ENCODE measurements around the gene SERTAD3. TPM values are rescaled to one million over a fixed set of nuclear protein-coding genes. Genes with fewer than 3 reads are reported as not detected.
"Not testable (repeated sequence)": the region's sequence is repeated elsewhere in the genome, so short reads cannot be mapped to it uniquely, and the experiment has no call there.

The SERTAD3 gene, protein sequence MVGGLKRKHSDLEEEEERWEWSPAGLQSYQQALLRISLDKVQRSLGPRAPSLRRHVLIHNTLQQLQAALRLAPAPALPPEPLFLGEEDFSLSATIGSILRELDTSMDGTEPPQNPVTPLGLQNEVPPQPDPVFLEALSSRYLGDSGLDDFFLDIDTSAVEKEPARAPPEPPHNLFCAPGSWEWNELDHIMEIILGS
- 13.8 and 16.8 TPM in 2 replicates for total RNA-seq (2014; rRNA removed; shearing (Covaris generic))

DNA sequence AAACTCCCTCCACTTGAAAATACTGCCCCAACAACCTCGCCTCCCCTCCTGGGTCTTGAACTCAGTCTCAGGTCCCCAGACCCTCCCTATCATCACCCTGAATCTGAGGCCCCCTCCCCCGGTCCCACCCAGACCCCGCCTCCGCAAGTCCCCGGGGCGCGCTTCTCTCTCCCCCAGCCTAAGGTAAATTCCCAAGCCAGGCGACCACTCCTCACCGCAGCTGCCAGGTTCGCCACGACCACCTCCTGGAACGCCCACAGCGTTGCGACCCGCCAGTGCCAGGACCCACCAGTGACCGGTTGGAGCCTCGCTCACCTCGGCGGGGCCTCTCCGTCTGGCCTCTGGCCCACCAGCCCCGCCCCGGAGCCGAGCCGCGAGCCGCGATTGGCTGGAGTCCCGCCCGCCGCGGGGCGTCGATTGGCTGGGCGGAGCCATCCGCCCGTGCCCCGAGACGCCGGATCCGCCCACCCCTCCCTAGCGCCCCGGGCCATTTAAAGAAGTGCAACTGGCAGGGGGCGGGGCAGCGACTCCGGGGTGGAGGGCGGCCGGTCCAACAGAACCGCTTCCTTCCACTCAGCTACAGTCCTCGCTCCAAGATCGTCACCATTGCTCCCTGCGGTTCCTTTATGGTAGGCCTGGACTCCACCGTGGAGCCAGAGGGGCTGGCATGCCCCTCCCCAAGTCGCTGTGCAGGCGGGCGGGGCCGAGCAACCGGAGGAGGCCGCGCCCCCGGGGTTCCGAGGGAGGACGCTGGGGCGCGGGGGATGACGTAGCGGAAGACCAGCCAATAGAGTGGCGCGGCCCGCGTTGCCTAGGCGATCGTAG, at the start of gene SERTAD3:
SERTAD3 (minus strand) TSS at position 336 of the 825 bp plus-strand sequence. CDS start 2,255 bp downstream, outside the sequence.
- DNase-seq (ENCODE audit: low read depth), result peak; percentile 97

DNA sequence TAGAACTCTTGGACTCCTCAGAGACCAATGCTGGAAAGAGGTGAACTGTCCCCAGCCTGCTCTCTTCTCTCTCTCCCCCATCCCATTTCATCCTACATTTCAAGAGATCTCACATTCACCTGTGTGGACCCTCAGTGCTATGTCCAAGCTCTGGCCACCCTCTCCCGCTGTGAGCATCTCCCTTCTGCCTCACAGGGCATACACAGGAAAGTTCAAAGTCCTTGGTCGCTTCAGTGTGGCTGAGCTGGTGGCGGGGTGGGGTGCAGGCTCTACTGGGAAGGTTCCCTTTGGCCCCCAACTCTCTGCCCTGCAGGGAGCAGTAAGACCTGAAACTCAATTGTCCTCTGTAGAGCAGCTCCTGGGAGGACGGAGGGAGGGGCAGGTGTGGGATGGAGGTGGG, 49.6 kb upstream of the SERTAD3 start:
- DNase-seq (ENCODE audit: low read depth), result no peak

DNA sequence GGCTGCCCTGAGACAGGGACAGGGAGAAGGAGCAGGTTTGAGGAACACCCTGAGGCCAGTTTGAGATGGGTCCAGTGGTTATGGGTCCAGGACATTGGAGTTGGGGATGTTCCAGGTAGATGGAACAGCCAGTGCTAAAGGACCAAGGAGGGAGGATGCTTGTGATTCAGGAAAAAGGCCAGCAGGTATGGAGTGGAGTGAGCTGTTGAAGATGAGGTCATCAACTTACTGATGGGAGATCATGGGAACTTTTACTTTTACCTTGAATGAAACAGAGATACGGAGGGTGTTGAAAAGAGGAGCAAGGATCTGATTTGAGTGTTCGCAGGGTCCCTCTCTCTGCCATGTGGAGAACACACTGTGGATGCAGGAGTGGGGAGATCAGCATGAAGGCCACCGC, 48.1 kb upstream of the SERTAD3 start:
- DNase-seq (ENCODE audit: low read depth), result no peak

DNA sequence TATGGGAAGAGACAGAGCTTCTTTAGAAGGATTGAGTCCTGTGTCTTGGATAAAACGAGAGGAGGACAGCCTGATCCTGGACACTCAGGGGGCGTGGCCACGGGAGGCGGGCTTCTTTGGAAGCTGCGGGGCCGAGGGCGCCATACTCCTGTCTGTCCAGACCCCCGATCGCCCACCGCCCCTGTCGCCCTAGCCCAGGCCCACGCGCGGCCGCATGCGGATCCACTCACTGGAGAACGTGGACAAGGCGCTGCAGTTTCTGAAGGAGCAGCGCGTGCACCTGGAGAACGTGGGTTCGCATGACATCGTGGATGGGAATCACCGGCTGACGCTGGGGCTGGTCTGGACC, 45.7 kb upstream of the SERTAD3 start:
- DNase-seq (ENCODE audit: low read depth), result no peak

DNA sequence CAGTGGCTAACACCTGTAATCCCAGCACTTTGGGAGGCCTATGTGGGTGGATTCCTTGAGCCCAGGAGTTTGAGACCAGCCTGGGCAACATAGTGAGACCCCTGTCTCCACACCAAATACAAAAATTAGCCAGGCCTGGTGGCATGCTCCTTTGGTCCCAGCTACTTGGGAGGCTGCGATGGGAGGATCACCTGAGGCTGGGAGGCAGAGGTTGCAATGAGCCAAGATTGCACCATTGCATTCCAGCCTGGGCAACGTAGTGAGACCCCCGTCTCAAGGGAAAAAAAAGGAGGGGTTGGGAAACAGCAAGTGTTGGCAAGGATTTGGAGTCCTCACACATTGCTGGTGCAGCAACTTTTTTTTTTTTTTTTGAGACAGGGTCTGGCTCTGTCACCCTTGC, 41.9 kb upstream of the SERTAD3 start:
- DNase-seq (ENCODE audit: low read depth), result no peak

DNA sequence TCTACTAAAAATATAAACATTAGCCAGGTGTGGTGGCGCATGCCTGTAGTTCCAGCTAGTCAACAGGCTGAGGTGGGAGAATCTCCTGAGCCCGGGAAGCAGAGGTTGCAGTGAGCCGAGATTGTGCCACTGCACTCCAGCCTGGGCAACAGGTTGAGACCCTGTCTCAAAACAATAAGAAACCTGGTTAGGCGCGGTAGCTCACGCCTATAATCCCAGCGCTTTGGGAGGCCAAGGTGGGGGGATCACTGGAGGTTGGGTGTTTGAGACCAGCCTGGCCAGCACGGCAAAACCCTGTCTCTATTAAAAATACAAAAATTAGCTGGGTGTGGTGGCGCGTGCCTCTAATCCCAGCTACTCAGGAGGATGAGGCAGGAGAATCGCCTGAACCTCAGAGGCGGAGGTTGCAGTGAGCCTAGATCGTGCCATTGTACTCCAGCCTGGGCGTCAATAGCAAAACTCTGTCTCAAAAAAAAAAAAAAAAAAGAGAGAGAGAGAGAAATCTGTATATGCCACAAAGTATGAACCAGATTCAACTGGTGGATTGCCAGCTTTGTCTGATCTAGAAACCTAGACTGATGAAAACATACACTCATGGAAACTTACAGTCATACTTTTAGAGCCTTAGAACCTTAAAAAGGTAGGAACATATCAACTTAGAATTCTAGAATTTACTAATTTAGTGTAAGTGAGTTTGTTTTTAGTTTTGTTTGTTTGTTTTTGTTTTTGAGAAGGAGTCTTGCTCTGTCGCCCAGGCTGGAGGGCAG, 31.9 kb upstream of the SERTAD3 start:
- not testable (repeated sequence) for DNase-seq (ENCODE audit: low read depth)

DNA sequence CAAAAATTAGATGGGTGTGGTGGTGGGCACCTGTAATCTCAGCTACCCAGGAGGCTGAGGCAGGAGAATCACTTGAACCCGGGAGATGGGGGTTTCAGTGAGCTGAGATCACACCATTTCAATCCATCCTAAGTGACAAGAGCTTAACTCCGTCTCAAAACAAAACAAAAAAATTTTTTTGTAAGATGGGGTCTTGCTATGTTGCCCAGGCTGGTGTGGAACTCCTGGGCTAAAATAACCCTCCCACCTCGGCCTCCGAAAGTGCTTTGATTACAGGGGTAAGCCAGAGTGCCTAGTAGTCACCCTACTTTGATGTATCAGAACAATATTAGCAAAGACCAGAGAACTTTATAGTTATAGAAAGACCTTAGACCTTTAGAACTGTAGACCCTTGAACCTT, 30.6 kb upstream of the SERTAD3 start:
- DNase-seq (ENCODE audit: low read depth), result no peak

DNA sequence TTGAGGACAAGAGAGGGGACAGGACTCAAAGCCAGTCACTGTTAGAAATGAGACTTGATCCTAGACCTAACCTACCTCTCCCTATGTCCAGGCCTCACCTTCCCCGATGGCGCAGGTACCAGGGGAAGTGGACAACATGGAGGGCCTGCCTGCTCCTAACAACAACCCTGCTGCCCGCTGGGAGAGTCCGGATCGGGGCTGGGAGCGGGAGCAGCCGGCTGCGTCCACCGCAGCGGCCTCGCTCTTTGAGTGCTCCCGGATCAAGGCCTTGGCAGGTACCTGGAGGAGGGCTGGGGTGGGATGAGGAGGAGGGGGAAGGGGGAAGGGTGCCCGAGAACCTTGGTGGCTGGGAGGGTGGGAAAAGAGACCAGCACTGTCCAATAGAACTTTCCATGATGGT, 28.4 kb upstream of the SERTAD3 start:
- no peak for DNase-seq (ENCODE audit: low read depth)

DNA sequence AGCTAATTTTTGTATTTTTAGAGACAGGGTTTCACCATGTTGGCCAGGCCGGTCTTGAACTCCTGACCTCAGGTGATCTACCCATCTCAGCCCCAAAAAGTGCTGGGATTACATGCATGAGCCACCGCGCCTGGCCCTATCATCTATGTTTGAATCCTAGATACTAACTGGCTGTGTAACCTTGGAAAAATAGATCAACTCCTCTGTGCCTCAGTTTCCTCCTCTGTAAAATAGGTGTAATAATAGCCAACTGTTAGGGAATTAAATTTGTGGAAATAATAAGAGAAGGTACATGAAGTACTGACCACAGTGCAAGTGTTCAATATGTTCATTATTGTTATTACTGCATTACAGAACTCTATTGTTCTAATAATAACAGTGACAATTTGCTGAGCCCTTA, 27.0 kb upstream of the SERTAD3 start:
- DNase-seq (ENCODE audit: low read depth), result no peak

DNA sequence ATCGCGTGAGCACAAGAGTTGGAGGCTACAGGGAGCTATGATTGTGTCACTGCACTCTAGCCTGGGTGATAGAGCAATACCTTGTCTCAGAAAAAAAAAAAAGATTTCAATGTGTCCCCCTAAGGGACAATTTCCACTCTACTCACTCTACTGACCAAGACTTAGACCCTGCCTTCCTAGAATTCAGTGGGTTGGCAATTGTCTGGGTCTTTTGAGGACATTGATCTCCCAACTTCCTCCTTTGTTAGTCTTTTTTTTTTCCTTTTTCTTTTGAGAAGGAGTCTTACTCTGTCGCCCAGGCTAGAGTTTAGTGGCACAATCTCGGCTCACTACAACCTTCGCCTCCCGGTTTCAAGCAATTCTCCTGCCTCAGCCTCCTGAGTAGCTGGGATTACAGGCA, 24.9 kb upstream of the SERTAD3 start:
- DNase-seq (ENCODE audit: low read depth), result no peak

DNA sequence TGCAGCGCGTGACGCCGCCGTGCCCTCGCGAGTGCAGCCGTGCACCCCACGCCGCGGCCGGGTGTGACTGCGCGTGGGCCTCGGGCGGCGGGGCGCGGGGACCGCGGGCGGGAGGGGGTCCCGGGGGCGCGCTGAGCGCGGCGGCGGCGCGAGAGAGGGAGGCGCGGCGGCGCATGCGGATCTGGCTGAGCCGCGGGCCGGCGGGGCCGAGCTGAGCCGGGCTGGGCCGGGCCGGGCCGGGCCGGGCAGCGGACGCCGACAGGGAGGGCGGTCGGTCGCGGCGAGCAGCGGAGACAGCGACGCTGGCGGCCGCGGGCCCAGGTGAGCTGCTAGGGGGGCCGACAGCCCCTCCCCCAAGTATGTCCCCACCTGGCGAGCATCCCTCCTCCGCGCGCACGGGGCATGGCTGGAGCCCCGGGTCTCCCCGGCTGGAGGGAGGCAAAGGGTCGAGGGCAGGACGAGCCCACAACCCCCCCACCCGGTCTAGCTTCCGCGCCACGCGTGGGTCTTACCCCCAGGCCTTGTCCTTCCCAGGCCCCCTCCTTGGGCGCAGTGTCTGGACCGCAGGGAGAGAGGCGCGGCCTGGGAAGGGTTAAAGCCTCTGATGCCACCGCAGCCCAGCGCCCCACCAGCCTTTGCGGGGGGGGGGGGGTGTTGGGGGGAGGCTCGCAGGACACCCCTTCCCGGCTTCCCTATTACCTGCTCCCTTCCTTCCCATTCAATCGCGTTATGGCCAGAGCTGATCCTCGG, 23.0 kb upstream of the SERTAD3 start, which contains the start of gene SPTBN4:
SPTBN4 (plus strand) TSS at position 17 of the 750 bp plus-strand sequence. CDS start 5,621 bp downstream, outside the sequence.
- no peak for DNase-seq (ENCODE audit: low read depth)

DNA sequence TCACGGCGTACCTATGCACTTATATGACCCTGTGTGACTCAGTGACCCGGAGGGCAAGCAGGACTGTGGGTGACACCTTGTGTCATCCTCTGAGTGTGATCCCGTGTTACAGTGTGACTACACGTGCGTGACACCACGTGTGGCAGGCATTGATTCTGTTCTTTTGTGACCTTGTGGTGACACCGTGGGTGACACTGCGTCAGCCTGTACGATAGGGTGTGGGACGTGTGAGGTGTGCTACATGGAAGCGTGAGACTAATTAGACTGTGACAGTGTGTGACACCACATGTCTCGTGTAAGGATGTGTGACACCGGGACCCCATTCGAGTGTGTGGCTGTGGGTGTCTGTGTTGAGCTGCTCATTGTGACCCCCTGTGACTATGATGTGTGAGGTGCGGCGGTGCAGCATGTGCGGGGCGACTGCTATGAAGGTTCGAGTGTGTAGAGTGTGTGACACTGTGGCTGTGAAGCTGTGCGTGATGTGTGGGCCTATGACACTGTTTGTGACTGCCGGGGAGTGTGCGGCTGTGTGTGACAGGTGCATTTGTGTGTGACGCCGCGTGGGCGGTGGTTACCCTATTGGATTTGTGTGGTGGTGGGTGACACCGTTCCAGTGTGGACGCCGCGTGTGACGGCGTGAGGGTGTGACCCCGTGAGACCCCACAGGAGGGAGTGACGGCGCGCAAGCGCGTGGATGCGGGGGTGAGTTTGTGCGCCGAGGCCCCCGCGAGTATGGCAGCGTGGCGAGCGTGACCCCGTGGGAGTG, 22.3 kb upstream of the SERTAD3 start:
- no peak for DNase-seq (ENCODE audit: low read depth)

DNA sequence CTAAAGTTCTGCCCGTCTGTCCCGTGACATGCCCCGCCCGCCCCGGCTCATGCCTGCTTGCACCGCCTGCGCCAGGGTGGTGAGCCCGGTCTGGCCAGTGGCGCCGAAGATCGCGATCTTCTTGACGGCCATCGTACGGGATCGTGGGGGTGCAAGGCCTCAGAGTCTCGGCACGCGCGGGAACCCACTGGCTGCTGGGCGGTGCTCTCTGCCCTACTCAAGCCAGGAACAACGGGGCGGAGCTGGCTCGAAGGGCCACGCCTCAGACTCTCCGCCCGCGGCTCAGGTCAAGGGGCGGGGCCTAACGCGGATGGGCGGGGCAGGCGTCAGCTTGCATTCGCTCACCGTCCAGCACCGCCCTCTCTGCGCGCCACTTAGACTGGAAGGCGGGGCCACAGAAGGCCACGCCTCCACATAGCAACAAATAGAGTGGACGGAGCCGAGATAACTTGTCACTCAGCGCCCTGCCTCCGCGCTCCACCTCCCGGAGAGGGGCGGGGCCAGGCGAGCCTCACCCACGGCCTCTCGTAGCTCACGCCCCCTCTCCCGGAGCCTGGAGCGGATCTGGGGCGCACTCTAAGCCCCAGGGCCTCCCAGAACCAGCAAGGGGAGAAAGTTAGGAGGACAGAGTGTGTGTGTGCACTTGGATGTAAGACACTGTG, 21.6 kb upstream of the SERTAD3 start, which contains the start of gene BLVRB:
BLVRB (minus strand) TSS at position 189 of the 662 bp plus-strand sequence; CDS start at position 132, 57 bp downstream.
- DNase-seq (ENCODE audit: low read depth), result peak; percentile 100

DNA sequence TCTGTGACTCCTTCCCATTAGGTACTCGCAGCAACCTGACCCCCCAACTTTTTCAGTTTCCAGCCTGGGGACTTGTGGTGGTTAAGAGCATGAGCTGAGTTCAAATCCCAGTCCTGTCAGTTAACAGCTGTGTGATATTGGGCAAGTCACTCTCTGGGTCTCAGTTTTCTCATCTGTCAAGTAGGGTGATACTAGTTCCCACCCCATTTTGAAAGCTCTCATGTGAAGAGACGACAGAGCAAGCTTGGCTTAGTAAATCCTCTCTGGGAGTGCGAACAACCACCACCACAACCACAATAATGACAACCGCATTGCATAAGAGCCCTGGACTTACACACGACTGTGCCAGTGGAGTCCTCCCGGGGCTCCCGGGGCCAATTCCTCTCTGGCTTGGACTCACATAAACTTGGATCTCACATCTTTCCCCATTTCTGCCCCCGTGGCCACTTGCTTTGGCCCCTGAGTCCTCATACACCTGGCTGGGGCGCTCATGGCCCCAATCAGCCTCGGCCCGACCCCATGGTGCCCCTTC, 21.0 kb upstream of the SERTAD3 start:
- peak; percentile 73 for DNase-seq (ENCODE audit: low read depth)

DNA sequence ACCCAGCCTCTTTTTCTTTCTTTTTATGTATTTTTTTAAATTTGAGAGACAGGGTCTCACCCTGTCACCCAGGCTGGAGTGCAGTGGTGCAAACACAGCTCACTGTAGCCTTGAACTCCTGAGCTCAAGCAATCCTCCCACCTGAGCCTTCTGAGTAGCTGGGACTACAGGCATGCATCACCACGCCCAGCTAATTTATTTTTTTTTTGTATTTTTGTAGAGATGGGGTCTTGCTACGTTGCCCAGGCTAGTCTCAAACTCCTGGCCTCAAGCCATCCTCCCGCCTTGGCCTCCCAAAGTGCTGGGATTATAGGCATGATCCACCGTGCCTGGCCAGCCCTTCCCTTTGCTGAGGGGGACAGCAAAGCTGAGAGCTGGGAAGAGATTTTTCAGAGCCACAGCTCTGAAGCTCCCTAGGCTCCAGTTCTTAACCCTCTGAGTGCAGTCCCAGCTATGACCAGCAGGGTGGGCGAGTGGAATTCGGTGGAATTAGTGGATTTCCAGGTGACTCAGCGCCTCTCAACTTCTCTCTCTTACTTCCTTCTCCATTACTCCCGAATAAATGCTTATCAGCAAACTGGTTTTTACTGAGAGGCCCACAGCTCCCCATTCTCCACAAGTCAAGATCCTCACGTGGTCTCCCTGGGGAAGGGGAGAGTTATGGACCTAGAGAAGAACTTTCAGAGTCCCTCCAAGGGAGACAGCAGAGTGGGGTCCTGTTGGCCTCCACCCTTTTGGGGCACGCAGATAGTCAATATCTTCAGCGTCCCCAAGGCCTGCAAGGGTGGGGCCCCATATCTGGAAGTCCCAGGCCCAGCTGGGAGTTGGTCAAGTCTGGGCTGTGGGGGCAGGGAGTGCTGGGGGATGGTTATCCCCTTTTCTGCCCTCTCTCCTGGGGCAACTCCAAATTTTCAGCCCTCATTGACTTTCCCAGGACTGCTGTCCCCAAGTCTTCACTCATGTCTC, 20.2 kb upstream of the SERTAD3 start:
- DNase-seq (ENCODE audit: low read depth), result peak; percentile 92

DNA sequence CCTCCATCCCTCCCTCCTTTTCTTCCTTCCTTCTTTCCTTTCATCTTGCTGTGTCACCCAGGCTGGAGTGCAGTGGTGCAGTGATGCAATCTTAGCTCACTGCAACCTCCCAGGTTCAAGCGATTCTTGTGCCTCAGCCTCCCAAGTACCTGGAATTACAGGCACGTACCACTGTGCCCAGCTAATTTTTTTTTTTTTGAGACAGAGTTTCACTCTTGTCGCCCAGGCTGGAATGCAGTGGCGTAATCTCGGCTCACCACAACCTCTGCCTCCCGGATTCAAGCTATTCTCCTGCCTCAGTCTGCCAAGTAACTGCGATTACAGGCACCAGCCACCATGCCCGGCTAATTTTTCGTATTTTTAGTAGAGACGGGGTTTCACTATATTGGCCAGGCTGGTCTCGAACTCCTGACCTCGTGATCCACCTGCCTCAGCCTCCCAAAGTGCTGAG, 19.5 kb upstream of the SERTAD3 start:
- DNase-seq (ENCODE audit: low read depth), result peak; percentile 52

DNA sequence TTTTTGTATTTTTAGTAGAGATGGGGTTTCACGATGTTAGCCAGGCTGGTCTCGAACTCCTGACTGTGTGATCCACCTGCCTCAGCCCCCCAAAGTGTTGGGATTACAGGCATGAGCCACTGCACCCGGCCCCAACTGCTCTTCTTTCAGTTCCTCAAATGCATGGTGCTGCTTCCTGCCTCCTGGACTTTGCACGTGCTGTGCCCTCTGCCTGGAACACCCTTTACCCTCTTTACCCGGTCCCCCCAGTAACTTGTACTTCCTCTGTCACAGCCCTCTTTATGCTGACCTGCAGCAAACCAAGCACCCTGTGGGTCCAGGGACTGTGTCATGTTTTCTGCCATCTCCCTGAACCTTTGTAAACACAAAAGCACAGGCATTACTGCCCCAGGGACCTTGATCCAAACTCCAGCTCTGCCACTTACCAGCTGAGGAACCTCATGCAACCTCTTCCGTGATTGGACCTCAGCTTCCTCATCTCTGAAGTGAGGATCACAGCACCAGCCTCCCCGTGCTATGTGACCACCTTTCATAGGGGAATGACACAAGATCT, 17.6 kb upstream of the SERTAD3 start:
- DNase-seq (ENCODE audit: low read depth), result no peak

DNA sequence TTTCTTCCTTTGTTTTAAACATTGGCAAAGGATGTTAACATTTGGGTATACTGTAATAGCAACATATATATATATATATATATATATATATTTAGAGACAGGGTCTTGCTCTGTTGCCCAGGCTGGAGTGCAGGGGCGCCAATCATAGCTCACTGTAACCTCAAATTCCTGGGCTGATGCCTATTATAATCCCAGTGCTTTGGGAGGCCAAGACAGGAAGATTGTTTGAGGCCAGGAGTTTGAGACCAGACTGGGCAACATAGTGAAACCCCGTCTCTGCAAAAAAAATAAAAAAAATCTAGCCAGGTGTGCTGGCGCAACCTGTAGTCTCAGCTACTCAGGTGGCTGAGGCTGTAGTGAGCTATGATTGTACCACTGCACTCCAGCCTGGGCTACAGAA, 16.1 kb upstream of the SERTAD3 start:
- DNase-seq (ENCODE audit: low read depth), result no peak
